SK-N-SH (cell line): ENCODE measurements around the gene CDH22.
A peak's percentile ranks its signal among the peaks of the same experiment; 100 is the strongest.

Source experiments
- CHD2 ChIP-seq: fragments of 150-350 bp; IDR thresholded peaks from 2 replicates; pipeline ENCODE4 v1.6.1; 2018; ENCODE audit warnings: low read length; ENCODE audit not compliant: partially characterized antibody
- CTCF ChIP-seq: fragments of 200-600 bp; sonication (generic); IDR thresholded peaks from 2 replicates; pipeline ENCODE4 v1.6.1; 2017; ENCODE audit warnings: antibody characterized with exemption, mild to moderate bottlenecking, moderate library complexity
- MEF2A ChIP-seq: IDR thresholded peaks from 2 replicates; pipeline ENCODE4 v1.4.0; 2012; ENCODE audit warnings: low read depth, borderline replicate concordance
- PBX3 ChIP-seq: IDR thresholded peaks from 2 replicates; pipeline ENCODE4; 2012
- TAF1 ChIP-seq: IDR thresholded peaks from 2 replicates; pipeline ENCODE4 v1.6.1; 2012; ENCODE audit warnings: low read depth, mild to moderate bottlenecking, low read length, moderate library complexity, borderline replicate concordance
- ZBTB33 ChIP-seq: IDR thresholded peaks from 2 replicates; pipeline ENCODE4 v1.4.0; 2012; ENCODE audit warnings: low read depth, borderline replicate concordance

GRCh38 chr20:46349035-46349741 lies 40.9 kb upstream of the CDH22 start:
- TF ChIP-seq ZBTB33 (no peak), CHD2 (no peak), CTCF (peak; percentile 82), TAF1 (no peak), PBX3 (no peak), MEF2A (no peak)
